Nephron (organoid): ENCODE data around the gene BHLHA15.

ENCODE experiments used
- H3K27ac Mint-ChIP-seq, 3 experiments: 2 replicates each; pipeline ENCODE4 v1.8.0; 2020; ENCODE audit warnings: mixed read lengths in 3 of 3, mild to moderate bottlenecking in 2 of 3, moderate library complexity in 1 of 3
- H3K27me3 Mint-ChIP-seq: 2 replicates; pipeline ENCODE4 v1.8.0; 2021; ENCODE audit warnings: low read depth, mild to moderate bottlenecking, moderate library complexity, mixed read lengths
- H3K36me3 Mint-ChIP-seq: 2 replicates; pipeline ENCODE4 v1.8.0; 2020; ENCODE audit warnings: low read depth, mixed read lengths
- H3K4me1 Mint-ChIP-seq: 2 replicates; pipeline ENCODE4 v1.8.0; 2020; ENCODE audit warnings: mixed read lengths
- H3K4me3 Mint-ChIP-seq, 3 experiments: 2 replicates each; pipeline ENCODE4 v1.8.0; 2020; ENCODE audit warnings: mild to moderate bottlenecking in 3 of 3, mixed read lengths in 3 of 3, moderate library complexity in 2 of 3
- H3K9me3 Mint-ChIP-seq: 2 replicates; pipeline ENCODE4 v1.8.0; 2020; ENCODE audit warnings: mixed read lengths
- TF ChIP-seq, protein P1 (sequence below), 3 experiments: fragments of 200-600 bp; sonication (generic); IDR thresholded peaks; one replicate each; pipeline ENCODE4 v1.5.0; 2021; ENCODE audit warnings: antibody characterized with exemption in 3 of 3; ENCODE audit not compliant: unreplicated experiment in 3 of 3

Gene BHLHA15

GRCh38 chr7:98221611-98222532, 10.6 kb downstream of the BHLHA15 start:
- H3K27ac Mint-ChIP-seq: no peak overlapping the region
- no peaks in the 10 kb centered on the region for H3K9me3 Mint-ChIP-seq
- H3K4me3 Mint-ChIP-seq: no peak overlapping the region
- H3K27me3 Mint-ChIP-seq: no peaks in the 10 kb centered on the region
- TF ChIP-seq, protein P1, sequence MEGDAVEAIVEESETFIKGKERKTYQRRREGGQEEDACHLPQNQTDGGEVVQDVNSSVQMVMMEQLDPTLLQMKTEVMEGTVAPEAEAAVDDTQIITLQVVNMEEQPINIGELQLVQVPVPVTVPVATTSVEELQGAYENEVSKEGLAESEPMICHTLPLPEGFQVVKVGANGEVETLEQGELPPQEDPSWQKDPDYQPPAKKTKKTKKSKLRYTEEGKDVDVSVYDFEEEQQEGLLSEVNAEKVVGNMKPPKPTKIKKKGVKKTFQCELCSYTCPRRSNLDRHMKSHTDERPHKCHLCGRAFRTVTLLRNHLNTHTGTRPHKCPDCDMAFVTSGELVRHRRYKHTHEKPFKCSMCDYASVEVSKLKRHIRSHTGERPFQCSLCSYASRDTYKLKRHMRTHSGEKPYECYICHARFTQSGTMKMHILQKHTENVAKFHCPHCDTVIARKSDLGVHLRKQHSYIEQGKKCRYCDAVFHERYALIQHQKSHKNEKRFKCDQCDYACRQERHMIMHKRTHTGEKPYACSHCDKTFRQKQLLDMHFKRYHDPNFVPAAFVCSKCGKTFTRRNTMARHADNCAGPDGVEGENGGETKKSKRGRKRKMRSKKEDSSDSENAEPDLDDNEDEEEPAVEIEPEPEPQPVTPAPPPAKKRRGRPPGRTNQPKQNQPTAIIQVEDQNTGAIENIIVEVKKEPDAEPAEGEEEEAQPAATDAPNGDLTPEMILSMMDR (IDR thresholded peaks at IDR 0.05; ENCODE audit: unreplicated experiment in 3 of 3): no peak
- peaks cover 24% of the 10 kb centered on the region for H3K36me3 Mint-ChIP-seq
- peaks cover 6% of the 10 kb centered on the region for H3K4me1 Mint-ChIP-seq

GRCh38 chr7:98222533-98223195, 11.4 kb downstream of the BHLHA15 start:
- no peak overlapping the region for H3K4me3 Mint-ChIP-seq
- TF ChIP-seq, protein P1 (IDR thresholded peaks at IDR 0.05; ENCODE audit: unreplicated experiment in 3 of 3): no peak

DNA sequence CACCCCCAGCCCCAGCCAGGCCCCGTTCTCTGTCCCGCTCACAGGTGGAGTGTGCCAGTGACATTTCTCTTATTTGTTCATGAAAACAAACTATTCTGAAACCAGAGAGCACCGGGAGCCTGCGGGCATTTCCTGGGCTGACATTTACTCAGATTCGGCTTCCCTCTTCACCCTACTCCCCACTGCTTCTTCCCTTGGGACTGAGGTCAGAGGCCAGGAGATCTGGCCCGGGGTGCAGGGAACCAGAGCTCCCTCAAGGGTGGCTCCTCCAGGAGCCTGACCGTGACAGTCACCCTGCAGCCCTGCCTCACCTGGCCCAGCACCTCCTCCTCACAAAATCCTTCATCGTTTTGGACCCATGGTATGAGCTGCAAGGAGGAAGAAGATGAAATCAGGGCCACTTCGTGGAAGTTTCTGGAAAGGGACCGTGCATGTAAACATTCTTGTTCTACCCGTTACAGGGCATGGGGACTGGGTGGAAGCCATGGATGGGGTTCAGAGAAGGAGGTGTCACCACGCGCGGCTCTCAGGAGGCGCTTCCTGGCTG, 12.2 kb downstream of the BHLHA15 start:
- no peak overlapping the region for H3K4me3 Mint-ChIP-seq

More at GRCh38 chr7:98222533-98223195, 11.4 kb downstream of the BHLHA15 start:
- H3K27me3 Mint-ChIP-seq: no peaks in the 10 kb centered on the region
- peaks cover 24% of the 10 kb centered on the region for H3K36me3 Mint-ChIP-seq
- no peaks in the 10 kb centered on the region for H3K9me3 Mint-ChIP-seq
- H3K27ac Mint-ChIP-seq: no peak overlapping the region
- H3K4me1 Mint-ChIP-seq: peaks cover 6% of the 10 kb centered on the region

GRCh38 chr7:98223898-98224700, 12.9 kb downstream of the BHLHA15 start:
- Mint-ChIP-seq H3K27ac (no peak overlapping the region), H3K9me3 (no peaks in the 10 kb centered on the region), H3K4me3 (no peak overlapping the region), H3K4me1 (no peaks in the 10 kb centered on the region), H3K36me3 (peaks cover 15% of the 10 kb centered on the region), H3K27me3 (no peaks in the 10 kb centered on the region)
- TF ChIP-seq, protein P1 (IDR thresholded peaks at IDR 0.05; ENCODE audit: unreplicated experiment in 3 of 3): no peak

More for the DNA sequence above, 12.2 kb downstream of the BHLHA15 start:
- peaks cover 2% of the 10 kb centered on the region for H3K4me1 Mint-ChIP-seq
- peaks cover 21% of the 10 kb centered on the region for H3K36me3 Mint-ChIP-seq
- TF ChIP-seq, protein P1 (IDR thresholded peaks at IDR 0.05; ENCODE audit: unreplicated experiment in 3 of 3): no peak
- H3K27me3 Mint-ChIP-seq: no peaks in the 10 kb centered on the region
- H3K27ac Mint-ChIP-seq: no peak overlapping the region
- H3K9me3 Mint-ChIP-seq: no peaks in the 10 kb centered on the region

DNA sequence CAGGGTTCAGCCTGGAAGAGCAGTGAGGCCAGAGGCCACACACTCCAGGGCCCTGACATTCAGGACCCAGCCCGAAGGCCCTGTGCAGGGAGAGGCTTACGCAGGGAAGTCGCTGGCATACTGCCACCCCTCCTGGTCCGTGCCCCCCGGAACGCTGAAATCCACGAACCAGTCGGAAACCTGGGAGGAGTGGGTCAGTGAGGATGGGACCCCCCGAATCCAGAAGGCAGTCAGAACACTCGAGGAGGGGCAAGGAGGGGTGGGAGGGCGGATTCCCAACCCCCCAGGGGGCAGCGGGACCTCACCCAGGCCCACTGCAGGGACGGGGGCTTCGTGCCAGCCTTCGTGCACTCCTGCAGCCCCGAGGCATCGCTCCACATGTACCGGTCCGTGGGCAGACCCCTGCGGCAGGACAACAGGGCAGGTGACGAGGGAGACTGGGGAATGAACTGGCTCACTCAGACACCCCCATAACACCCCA, 13.5 kb downstream of the BHLHA15 start:
- Mint-ChIP-seq H3K4me1 (no peaks in the 10 kb centered on the region), H3K27me3 (no peaks in the 10 kb centered on the region), H3K4me3 (no peak overlapping the region), H3K27ac (no peak overlapping the region), H3K9me3 (no peaks in the 10 kb centered on the region), H3K36me3 (peaks cover 10% of the 10 kb centered on the region)
- TF ChIP-seq, protein P1 (IDR thresholded peaks at IDR 0.05; ENCODE audit: unreplicated experiment in 3 of 3): no peak
